OCI-LY1 (cell line): ENCODE data around the gene DLX3.

Source experiments
- CTCF ChIP-seq: fragments of 200-600 bp; sonication (generic), shearing (Covaris generic); IDR thresholded peaks from 2 replicates; pipeline ENCODE4 v1.5.1; 2017; ENCODE audit warnings: mild to moderate bottlenecking, antibody characterized with exemption, low read length, moderate library complexity, mixed read lengths
- EZH2 ChIP-seq: fragments of 200-600 bp; sonication (generic), shearing (Covaris generic); IDR thresholded peaks from 2 replicates; pipeline ENCODE4 v1.8.0; 2017; ENCODE audit warnings: borderline replicate concordance, mixed run types, mild to moderate bottlenecking, antibody characterized with exemption, low read length, moderate library complexity, mixed read lengths

GRCh38 chr17:50013079-50013478, 18.1 kb upstream of the DLX3 start:
- TF ChIP-seq CTCF (no peak), EZH2 (no peak)
